ENCODE measurements around the gene ATP5IF1. TPM values are rescaled to one million over a fixed set of nuclear protein-coding genes. Genes with fewer than 3 reads are reported as not detected.

ATP5IF1 gene
- total and polyA plus RNA-seq, 2 of the 13 experiments (the other 11 are each of a cell fraction or from before 2014, with no cell fraction given), result 97.7 to 131 TPM

- TF ChIP-seq, protein P1, sequence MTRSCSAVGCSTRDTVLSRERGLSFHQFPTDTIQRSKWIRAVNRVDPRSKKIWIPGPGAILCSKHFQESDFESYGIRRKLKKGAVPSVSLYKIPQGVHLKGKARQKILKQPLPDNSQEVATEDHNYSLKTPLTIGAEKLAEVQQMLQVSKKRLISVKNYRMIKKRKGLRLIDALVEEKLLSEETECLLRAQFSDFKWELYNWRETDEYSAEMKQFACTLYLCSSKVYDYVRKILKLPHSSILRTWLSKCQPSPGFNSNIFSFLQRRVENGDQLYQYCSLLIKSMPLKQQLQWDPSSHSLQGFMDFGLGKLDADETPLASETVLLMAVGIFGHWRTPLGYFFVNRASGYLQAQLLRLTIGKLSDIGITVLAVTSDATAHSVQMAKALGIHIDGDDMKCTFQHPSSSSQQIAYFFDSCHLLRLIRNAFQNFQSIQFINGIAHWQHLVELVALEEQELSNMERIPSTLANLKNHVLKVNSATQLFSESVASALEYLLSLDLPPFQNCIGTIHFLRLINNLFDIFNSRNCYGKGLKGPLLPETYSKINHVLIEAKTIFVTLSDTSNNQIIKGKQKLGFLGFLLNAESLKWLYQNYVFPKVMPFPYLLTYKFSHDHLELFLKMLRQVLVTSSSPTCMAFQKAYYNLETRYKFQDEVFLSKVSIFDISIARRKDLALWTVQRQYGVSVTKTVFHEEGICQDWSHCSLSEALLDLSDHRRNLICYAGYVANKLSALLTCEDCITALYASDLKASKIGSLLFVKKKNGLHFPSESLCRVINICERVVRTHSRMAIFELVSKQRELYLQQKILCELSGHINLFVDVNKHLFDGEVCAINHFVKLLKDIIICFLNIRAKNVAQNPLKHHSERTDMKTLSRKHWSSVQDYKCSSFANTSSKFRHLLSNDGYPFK (CRISPR knock-in tag; IDR thresholded peaks at IDR 0.05; ENCODE audit: borderline replicate concordance), result peak; percentile 62; the same call in 1 of the 2 replicates
- no peak for TF ChIP-seq PCBP2 (optimal IDR thresholded peaks at IDR 0.05; ENCODE audit: low read depth, low read length, poor library complexity, severe bottlenecking)
- TF ChIP-seq, protein P2, sequence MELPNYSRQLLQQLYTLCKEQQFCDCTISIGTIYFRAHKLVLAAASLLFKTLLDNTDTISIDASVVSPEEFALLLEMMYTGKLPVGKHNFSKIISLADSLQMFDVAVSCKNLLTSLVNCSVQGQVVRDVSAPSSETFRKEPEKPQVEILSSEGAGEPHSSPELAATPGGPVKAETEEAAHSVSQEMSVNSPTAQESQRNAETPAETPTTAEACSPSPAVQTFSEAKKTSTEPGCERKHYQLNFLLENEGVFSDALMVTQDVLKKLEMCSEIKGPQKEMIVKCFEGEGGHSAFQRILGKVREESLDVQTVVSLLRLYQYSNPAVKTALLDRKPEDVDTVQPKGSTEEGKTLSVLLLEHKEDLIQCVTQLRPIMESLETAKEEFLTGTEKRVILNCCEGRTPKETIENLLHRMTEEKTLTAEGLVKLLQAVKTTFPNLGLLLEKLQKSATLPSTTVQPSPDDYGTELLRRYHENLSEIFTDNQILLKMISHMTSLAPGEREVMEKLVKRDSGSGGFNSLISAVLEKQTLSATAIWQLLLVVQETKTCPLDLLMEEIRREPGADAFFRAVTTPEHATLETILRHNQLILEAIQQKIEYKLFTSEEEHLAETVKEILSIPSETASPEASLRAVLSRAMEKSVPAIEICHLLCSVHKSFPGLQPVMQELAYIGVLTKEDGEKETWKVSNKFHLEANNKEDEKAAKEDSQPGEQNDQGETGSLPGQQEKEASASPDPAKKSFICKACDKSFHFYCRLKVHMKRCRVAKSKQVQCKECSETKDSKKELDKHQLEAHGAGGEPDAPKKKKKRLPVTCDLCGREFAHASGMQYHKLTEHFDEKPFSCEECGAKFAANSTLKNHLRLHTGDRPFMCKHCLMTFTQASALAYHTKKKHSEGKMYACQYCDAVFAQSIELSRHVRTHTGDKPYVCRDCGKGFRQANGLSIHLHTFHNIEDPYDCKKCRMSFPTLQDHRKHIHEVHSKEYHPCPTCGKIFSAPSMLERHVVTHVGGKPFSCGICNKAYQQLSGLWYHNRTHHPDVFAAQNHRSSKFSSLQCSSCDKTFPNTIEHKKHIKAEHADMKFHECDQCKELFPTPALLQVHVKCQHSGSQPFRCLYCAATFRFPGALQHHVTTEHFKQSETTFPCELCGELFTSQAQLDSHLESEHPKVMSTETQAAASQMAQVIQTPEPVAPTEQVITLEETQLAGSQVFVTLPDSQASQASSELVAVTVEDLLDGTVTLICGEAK (IDR thresholded peaks at IDR 0.05), result no peak
- TF ChIP-seq, protein P2 (CRISPR knock-in tag; IDR thresholded peaks at IDR 0.05), result no peak
- no peak for TF ChIP-seq ZKSCAN1 (IDR thresholded peaks at IDR 0.05; ENCODE audit: low read length)
- peak; percentile 11; the same call in 1 of the 2 replicates for TF ChIP-seq GATAD2A (CRISPR knock-in tag; IDR thresholded peaks at IDR 0.05)
- TF ChIP-seq CENPT (CRISPR knock-in tag; IDR thresholded peaks at IDR 0.05; ENCODE audit: low read depth), result no peak
- no peak for TF ChIP-seq ZNF263 (CRISPR knock-in tag; IDR thresholded peaks at IDR 0.05)
- TF ChIP-seq MIER3 (CRISPR knock-in tag; IDR thresholded peaks at IDR 0.05; ENCODE audit: borderline replicate concordance), result 0 out of 2 replicates have a peak, but pooled peaks have one; percentile 39
- no peak for TF ChIP-seq GFI1 (CRISPR knock-in tag; IDR thresholded peaks at IDR 0.05; ENCODE audit: borderline replicate concordance)
- TF ChIP-seq, protein P3, sequence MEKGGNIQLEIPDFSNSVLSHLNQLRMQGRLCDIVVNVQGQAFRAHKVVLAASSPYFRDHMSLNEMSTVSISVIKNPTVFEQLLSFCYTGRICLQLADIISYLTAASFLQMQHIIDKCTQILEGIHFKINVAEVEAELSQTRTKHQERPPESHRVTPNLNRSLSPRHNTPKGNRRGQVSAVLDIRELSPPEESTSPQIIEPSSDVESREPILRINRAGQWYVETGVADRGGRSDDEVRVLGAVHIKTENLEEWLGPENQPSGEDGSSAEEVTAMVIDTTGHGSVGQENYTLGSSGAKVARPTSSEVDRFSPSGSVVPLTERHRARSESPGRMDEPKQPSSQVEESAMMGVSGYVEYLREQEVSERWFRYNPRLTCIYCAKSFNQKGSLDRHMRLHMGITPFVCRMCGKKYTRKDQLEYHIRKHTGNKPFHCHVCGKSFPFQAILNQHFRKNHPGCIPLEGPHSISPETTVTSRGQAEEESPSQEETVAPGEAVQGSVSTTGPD (CRISPR knock-in tag; IDR thresholded peaks at IDR 0.05), result no peak
- no peak for TF ChIP-seq KLF12 (CRISPR knock-in tag; IDR thresholded peaks at IDR 0.05; ENCODE audit: borderline replicate concordance)
- TF ChIP-seq ZNF816 (CRISPR knock-in tag; IDR thresholded peaks at IDR 0.05; ENCODE audit: borderline replicate concordance), result 0 out of 2 replicates have a peak, but pooled peaks have one; percentile 26
- no peak for TF ChIP-seq SATB2 (CRISPR knock-in tag; IDR thresholded peaks at IDR 0.05)
- no peak for TF ChIP-seq ZNF224 (CRISPR knock-in tag; IDR thresholded peaks at IDR 0.05)
- TF ChIP-seq ZNF430 (CRISPR knock-in tag; IDR thresholded peaks at IDR 0.05), result no peak
- peak; percentile 76; the same call in 1 of the 2 replicates for TF ChIP-seq ZNF350 (CRISPR knock-in tag; IDR thresholded peaks at IDR 0.05; ENCODE audit: borderline replicate concordance, low read depth)
These were observed 3.2 kb upstream of the ATP5IF1 start, which contains the start of gene DNAJC8 (continued) for GRCh38 chr1:28232558-28233263.

Measured in HepG2 (cell line).